ENCODE results near the gene SLC37A4. TPM values are rescaled to one million over a fixed set of nuclear protein-coding genes. Genes with fewer than 3 reads are reported as not detected.
"Not testable (repeated sequence)": the region's sequence is repeated elsewhere in the genome, so short reads cannot be mapped to it uniquely, and the experiment has no call there.

Gene SLC37A4
- total RNA-seq, 1 experiment from 2014 or later = 54.5 TPM

DNA sequence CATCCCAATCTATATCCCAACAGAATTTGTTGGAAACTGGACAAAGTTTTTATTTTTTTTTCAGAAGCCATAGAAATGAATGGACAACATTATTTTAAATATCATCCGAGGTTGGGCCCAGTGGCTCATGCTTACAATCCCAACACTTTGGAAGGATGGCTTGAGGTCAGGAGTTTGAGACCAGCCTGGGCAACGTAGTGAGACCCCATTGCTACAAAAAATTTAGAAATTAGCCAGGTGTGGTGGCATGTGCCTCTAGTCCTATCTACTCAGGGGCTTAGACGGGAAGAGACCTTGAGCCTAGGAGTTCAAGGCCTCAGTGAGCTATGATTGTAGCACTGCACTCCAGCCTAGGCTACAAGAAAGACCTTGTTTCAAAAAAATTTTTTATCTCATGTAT, 4.1 kb upstream of the SLC37A4 start:
- no peak overlapping the region for H3K27ac Mint-ChIP-seq
- TF ChIP-seq, protein P1, sequence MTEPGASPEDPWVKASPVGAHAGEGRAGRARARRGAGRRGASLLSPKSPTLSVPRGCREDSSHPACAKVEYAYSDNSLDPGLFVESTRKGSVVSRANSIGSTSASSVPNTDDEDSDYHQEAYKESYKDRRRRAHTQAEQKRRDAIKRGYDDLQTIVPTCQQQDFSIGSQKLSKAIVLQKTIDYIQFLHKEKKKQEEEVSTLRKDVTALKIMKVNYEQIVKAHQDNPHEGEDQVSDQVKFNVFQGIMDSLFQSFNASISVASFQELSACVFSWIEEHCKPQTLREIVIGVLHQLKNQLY (CRISPR knock-in tag; IDR thresholded peaks at IDR 0.05) = no peak
- TF ChIP-seq ZNF121 (CRISPR knock-in tag; IDR thresholded peaks at IDR 0.05) = peak; percentile 72; the same call in 1 of the 2 replicates
- H3K4me3 Mint-ChIP-seq = no peak overlapping the region
- ChIA-PET POLR2A (no interaction called here), CTCF (no interaction called here)
- H3K27me3 Mint-ChIP-seq (ENCODE audit: low read depth) = no peaks in the 10 kb centered on the region
- ATAC-seq = no peak
- H3K9me3 Mint-ChIP-seq = no peaks in the 10 kb centered on the region
- H3K36me3 Mint-ChIP-seq = no peaks in the 10 kb centered on the region
- DNase-seq (ENCODE audit: low spot score) = no peak
- H3K4me1 Mint-ChIP-seq = peaks cover 13% of the 10 kb centered on the region

DNA sequence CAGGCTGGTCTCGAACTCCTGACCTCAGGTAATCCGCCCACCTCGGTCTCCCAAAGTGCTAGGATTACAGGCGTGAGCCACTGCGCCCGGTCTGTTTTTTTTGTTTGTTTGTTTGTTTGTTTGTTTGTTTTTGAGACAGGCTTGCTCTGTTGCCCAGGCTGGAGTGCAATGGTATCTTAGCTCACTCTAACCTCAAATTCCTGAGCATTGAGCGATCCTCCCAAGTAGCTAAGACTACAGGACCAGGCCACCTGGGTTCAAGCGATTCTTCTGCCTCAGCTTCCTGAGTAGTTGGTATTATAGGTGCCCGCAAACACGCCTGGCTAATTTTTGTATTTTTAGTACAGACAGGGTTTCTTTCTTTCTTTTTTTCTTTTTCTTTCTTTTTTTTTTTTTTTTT, 2.7 kb upstream of the SLC37A4 start:
- not testable (repeated sequence) for H3K27me3 Mint-ChIP-seq (ENCODE audit: low read depth); H3K36me3 Mint-ChIP-seq; H3K9me3 Mint-ChIP-seq; H3K27ac Mint-ChIP-seq; DNase-seq (ENCODE audit: low spot score); ATAC-seq; H3K4me3 Mint-ChIP-seq
- ChIA-PET CTCF (interaction anchor here (0.7 kb wide), 1 partner anchor 1046 kb away, joined by 3 read pairs; no protein-coding TSS in a partner anchor), POLR2A (interaction anchor here (0.5 to 0.7 kb wide), 3 partner anchors 15 to 278 kb away, joined by 3 read pairs; no protein-coding TSS in a partner anchor)
- peaks cover 14% of the 10 kb centered on the region for H3K4me1 Mint-ChIP-seq

DNA sequence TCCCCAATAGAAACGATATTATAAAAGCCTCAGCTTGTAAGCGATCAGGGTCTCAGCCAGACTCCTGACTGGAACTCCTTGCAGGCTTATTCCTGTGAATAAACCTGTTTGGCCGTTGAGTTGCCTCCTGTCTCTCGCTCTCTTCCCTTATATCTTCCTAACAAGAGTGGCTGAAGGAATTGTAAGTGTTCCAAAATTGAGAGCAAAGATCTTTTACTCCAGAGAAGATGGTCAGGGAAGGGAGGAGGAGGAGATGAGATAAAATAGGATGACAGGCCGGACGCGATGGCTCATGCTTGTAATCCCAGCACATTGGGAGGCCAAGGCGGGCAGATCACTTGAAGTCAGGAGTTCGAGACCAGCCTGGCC, 1.2 kb upstream of the SLC37A4 start:
- TF ChIP-seq GTF2I (CRISPR knock-in tag; conservative IDR thresholded peaks at IDR 0.05) = no peak
- peaks cover 19% of the 10 kb centered on the region for H3K4me1 Mint-ChIP-seq
- ATAC-seq (no peak), DNase-seq (ENCODE audit: low spot score) (no peak)
- H3K9me3 Mint-ChIP-seq = no peaks in the 10 kb centered on the region
- CTCF ChIA-PET = interaction anchor here (0.9 to 2.7 kb wide), 5 partner anchors 10 to 36 kb away, joined by 3 to 10 read pairs (median 5); partner anchors contain the start of gene VPS11
- H3K27ac Mint-ChIP-seq = no peak overlapping the region
- no peak overlapping the region for H3K4me3 Mint-ChIP-seq
- H3K27me3 Mint-ChIP-seq (ENCODE audit: low read depth) = no peaks in the 10 kb centered on the region
- POLR2A ChIA-PET = no interaction called here
- peaks cover 18% of the 10 kb centered on the region for H3K36me3 Mint-ChIP-seq

DNA sequence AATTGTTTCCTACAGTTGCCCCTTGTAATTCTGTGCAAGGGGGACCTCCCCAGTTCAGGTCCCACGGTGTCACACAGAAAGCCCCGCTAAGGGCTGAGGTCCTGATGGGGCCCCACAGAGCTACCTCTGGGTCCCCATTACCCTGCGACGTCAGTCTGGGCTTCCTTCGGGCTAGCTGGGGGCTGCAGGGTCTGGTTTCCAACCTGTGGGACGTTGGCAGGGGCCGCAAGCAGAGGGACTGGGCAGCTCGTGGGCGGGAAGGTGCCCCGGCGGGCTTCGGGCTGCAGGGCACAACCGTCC, 698 bp downstream of the SLC37A4 start:
- POLR2A ChIA-PET = interaction anchor here (1.5 to 1.9 kb wide), 2 partner anchors 10 to 12 kb away, joined by 4 to 5 read pairs; partner anchors contain the start of genes RPS25 and TRAPPC4
- Mint-ChIP-seq H3K27ac (peak overlapping the region; percentile 64; the same call in 1 of the 2 replicates), H3K4me3 (peak overlapping the region; percentile 76), H3K27me3 (ENCODE audit: low read depth) (no peaks in the 10 kb centered on the region), H3K36me3 (peaks cover 27% of the 10 kb centered on the region), H3K4me1 (peaks cover 19% of the 10 kb centered on the region), H3K9me3 (no peaks in the 10 kb centered on the region)
- CTCF ChIA-PET = interaction anchor here (0.7 to 2.7 kb wide), 6 partner anchors 12 to 134 kb away, joined by 3 to 10 read pairs (median 3); partner anchors contain the start of genes CENATAC and DPAGT1
- peak; percentile 3 for ATAC-seq
- DNase-seq (ENCODE audit: low spot score) = no peak
- TF ChIP-seq MYBL2 (CRISPR knock-in tag; IDR thresholded peaks at IDR 0.05) = 0 out of 2 replicates have a peak, but pooled peaks have one; percentile 1
- TF ChIP-seq, protein P2, sequence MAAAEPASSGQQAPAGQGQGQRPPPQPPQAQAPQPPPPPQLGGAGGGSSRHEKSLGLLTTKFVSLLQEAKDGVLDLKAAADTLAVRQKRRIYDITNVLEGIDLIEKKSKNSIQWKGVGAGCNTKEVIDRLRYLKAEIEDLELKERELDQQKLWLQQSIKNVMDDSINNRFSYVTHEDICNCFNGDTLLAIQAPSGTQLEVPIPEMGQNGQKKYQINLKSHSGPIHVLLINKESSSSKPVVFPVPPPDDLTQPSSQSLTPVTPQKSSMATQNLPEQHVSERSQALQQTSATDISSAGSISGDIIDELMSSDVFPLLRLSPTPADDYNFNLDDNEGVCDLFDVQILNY (CRISPR knock-in tag; IDR thresholded peaks at IDR 0.05) = 0 out of 2 replicates have a peak, but pooled peaks have one; percentile 8
- TF ChIP-seq, protein P3, sequence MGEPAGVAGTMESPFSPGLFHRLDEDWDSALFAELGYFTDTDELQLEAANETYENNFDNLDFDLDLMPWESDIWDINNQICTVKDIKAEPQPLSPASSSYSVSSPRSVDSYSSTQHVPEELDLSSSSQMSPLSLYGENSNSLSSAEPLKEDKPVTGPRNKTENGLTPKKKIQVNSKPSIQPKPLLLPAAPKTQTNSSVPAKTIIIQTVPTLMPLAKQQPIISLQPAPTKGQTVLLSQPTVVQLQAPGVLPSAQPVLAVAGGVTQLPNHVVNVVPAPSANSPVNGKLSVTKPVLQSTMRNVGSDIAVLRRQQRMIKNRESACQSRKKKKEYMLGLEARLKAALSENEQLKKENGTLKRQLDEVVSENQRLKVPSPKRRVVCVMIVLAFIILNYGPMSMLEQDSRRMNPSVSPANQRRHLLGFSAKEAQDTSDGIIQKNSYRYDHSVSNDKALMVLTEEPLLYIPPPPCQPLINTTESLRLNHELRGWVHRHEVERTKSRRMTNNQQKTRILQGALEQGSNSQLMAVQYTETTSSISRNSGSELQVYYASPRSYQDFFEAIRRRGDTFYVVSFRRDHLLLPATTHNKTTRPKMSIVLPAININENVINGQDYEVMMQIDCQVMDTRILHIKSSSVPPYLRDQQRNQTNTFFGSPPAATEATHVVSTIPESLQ (CRISPR knock-in tag; IDR thresholded peaks at IDR 0.05) = no peak

DNA sequence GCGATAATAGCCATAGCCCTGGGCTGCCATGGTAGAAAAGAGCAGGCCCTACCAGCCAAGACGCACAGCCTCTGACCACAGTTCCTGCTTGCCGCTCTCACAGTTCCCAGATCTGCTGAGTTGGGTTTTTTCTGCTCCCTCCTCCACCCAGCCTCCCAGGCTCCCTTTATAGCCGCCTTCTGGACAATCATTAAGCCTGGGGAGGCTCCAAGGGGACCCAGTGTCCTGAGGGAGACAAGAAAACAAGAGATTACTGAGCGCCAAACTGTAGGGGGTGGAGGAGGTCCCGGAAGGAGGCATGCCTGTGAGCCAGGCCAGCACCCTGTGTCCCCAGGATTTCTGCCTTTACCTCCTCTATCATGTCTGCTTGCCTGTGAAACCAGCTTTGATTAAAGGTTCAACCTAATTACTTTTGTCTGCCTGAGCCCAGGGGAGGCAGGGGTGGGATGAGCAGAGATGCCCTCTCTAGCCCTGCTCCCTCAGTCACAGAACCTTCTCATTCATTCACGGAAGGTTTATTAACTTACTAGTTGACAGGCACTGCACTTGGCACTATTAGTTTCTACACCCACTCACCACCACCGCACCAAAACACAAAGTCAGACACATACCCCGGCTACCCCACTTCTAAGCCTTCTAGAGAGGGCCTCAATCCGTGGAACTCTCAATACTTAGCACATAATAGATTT, 1.2 kb downstream of the SLC37A4 start:
- no peak for DNase-seq (ENCODE audit: low spot score)
- peaks cover 19% of the 10 kb centered on the region for H3K4me1 Mint-ChIP-seq
- TF ChIP-seq, protein P4, sequence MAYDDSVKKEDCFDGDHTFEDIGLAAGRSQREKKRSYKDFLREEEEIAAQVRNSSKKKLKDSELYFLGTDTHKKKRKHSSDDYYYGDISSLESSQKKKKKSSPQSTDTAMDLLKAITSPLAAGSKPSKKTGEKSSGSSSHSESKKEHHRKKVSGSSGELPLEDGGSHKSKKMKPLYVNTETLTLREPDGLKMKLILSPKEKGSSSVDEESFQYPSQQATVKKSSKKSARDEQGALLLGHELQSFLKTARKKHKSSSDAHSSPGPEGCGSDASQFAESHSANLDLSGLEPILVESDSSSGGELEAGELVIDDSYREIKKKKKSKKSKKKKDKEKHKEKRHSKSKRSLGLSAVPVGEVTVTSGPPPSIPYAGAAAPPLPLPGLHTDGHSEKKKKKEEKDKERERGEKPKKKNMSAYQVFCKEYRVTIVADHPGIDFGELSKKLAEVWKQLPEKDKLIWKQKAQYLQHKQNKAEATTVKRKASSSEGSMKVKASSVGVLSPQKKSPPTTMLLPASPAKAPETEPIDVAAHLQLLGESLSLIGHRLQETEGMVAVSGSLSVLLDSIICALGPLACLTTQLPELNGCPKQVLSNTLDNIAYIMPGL (CRISPR knock-in tag; IDR thresholded peaks at IDR 0.05) = no peak
- TF ChIP-seq, protein P5, sequence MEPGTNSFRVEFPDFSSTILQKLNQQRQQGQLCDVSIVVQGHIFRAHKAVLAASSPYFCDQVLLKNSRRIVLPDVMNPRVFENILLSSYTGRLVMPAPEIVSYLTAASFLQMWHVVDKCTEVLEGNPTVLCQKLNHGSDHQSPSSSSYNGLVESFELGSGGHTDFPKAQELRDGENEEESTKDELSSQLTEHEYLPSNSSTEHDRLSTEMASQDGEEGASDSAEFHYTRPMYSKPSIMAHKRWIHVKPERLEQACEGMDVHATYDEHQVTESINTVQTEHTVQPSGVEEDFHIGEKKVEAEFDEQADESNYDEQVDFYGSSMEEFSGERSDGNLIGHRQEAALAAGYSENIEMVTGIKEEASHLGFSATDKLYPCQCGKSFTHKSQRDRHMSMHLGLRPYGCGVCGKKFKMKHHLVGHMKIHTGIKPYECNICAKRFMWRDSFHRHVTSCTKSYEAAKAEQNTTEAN (CRISPR knock-in tag; IDR thresholded peaks at IDR 0.05) = no peak
- TF ChIP-seq MXD4 (CRISPR knock-in tag; IDR thresholded peaks at IDR 0.05; ENCODE audit: borderline replicate concordance) (no peak), TP53 (CRISPR knock-in tag; IDR thresholded peaks at IDR 0.05) (no peak), NFYB (CRISPR knock-in tag; conservative IDR thresholded peaks at IDR 0.05; ENCODE audit: low read depth) (no peak), SOX15 (CRISPR knock-in tag; IDR thresholded peaks at IDR 0.05) (no peak)
- TF ChIP-seq, protein P6, sequence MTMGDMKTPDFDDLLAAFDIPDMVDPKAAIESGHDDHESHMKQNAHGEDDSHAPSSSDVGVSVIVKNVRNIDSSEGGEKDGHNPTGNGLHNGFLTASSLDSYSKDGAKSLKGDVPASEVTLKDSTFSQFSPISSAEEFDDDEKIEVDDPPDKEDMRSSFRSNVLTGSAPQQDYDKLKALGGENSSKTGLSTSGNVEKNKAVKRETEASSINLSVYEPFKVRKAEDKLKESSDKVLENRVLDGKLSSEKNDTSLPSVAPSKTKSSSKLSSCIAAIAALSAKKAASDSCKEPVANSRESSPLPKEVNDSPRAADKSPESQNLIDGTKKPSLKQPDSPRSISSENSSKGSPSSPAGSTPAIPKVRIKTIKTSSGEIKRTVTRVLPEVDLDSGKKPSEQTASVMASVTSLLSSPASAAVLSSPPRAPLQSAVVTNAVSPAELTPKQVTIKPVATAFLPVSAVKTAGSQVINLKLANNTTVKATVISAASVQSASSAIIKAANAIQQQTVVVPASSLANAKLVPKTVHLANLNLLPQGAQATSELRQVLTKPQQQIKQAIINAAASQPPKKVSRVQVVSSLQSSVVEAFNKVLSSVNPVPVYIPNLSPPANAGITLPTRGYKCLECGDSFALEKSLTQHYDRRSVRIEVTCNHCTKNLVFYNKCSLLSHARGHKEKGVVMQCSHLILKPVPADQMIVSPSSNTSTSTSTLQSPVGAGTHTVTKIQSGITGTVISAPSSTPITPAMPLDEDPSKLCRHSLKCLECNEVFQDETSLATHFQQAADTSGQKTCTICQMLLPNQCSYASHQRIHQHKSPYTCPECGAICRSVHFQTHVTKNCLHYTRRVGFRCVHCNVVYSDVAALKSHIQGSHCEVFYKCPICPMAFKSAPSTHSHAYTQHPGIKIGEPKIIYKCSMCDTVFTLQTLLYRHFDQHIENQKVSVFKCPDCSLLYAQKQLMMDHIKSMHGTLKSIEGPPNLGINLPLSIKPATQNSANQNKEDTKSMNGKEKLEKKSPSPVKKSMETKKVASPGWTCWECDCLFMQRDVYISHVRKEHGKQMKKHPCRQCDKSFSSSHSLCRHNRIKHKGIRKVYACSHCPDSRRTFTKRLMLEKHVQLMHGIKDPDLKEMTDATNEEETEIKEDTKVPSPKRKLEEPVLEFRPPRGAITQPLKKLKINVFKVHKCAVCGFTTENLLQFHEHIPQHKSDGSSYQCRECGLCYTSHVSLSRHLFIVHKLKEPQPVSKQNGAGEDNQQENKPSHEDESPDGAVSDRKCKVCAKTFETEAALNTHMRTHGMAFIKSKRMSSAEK (CRISPR knock-in tag; IDR thresholded peaks at IDR 0.05; ENCODE audit: borderline replicate concordance) = no peak

More for the DNA sequence above, 1.2 kb downstream of the SLC37A4 start:
- no peak for ATAC-seq
- ChIA-PET CTCF (interaction anchor here (1.0 to 2.7 kb wide), 3 partner anchors 12 to 117 kb away, joined by 3 to 10 read pairs (median 6); partner anchors contain the start of gene DPAGT1), POLR2A (interaction anchor here (1.5 to 1.9 kb wide), 2 partner anchors 10 to 11 kb away, joined by 4 to 5 read pairs; partner anchors contain the start of genes RPS25 and TRAPPC4)
- Mint-ChIP-seq H3K27me3 (ENCODE audit: low read depth) (no peaks in the 10 kb centered on the region), H3K36me3 (peaks cover 30% of the 10 kb centered on the region), H3K9me3 (no peaks in the 10 kb centered on the region), H3K4me3 (peak overlapping the region; percentile 76), H3K27ac (peak overlapping the region; percentile 78)
